GM12892 (cell line): ENCODE results near the gene COL4A6.

ENCODE experiments used
- POLR2A ChIP-seq: IDR thresholded peaks from 2 replicates; pipeline ENCODE4 v1.6.1; 2011; ENCODE audit warnings: low read depth, low read length, control low read depth
- POLR2AphosphoS5 ChIP-seq: IDR thresholded peaks from 2 replicates; pipeline ENCODE4 v1.6.1; 2011; ENCODE audit warnings: low read depth, low read length, control low read depth
- TAF1 ChIP-seq: IDR thresholded peaks from 2 replicates; pipeline ENCODE4 v1.6.1; 2011; ENCODE audit warnings: low read depth, mild to moderate bottlenecking, control low read depth, low read length, borderline replicate concordance

- no peak for TF ChIP-seq POLR2AphosphoS5
- no peak for TF ChIP-seq POLR2A
- TF ChIP-seq TAF1 = no peak
These were observed 18.8 kb upstream of the COL4A6 start for GRCh38 chrX:108456971-108457477.
